Natural killer cell (primary cell): ENCODE measurements around the gene CACNA1D. TPM values are rescaled to one million over a fixed set of nuclear protein-coding genes. Genes with fewer than 3 reads are reported as not detected.

Experiments
- ATAC-seq, 3 donors: fragments of 150-1000 bp in 2 of 3; fragments of 200-7000 bp in 1 of 3; cut with Tn5 transposase; 1 replicate in 1 of 3; 2 replicates in 2 of 3; pipeline ENCODE4 v1.10.0; 2021; ENCODE audit warnings: mild to moderate bottlenecking in 2 of 3, moderate library complexity in 2 of 3
- DNase-seq, 2 donors: peaks; one replicate each; pipeline versions ENCODE4 v3.0.0 to v3.0.0-alpha.2; 2013 to 2021; ENCODE audit warnings: mixed read lengths in 1 of 2
- H3K27ac ChIP-seq: one replicate; pipeline ENCODE4 v1.5.1; 2013; ENCODE audit warnings: mild to moderate bottlenecking, low read length
- H3K27me3 ChIP-seq: one replicate; pipeline ENCODE4 v1.6.1; 2013; ENCODE audit warnings: low read length; ENCODE audit not compliant: control insufficient read depth, insufficient read depth
- H3K36me3 ChIP-seq: one replicate; pipeline ENCODE4 v1.6.1; 2013; ENCODE audit warnings: low read length; ENCODE audit not compliant: control insufficient read depth, insufficient read depth
- H3K4me1 ChIP-seq: one replicate; pipeline ENCODE4 v1.6.1; 2013; ENCODE audit warnings: low read length; ENCODE audit not compliant: control insufficient read depth, insufficient read depth
- H3K4me3 ChIP-seq: one replicate; pipeline ENCODE4 v1.5.1; 2013; ENCODE audit warnings: low read length
- H3K9me3 ChIP-seq: one replicate; pipeline ENCODE4 v1.6.1; 2013; ENCODE audit warnings: low read length; ENCODE audit not compliant: control insufficient read depth, insufficient read depth
- H3K27ac Mint-ChIP-seq, 2 donors: one replicate each; pipeline ENCODE4 v1.8.0; 2022; ENCODE audit warnings: mild to moderate bottlenecking in 2 of 2, mixed read lengths in 2 of 2, moderate library complexity in 1 of 2
- H3K27me3 Mint-ChIP-seq, 2 donors: one replicate each; pipeline ENCODE4 v1.8.0; 2022; ENCODE audit warnings: low read depth in 2 of 2, mixed read lengths in 2 of 2
- H3K36me3 Mint-ChIP-seq: one replicate; pipeline ENCODE4 v1.8.0; 2022; ENCODE audit warnings: mixed read lengths
- H3K4me1 Mint-ChIP-seq, 2 donors: one replicate each; pipeline ENCODE4 v1.8.0; 2022; ENCODE audit warnings: mixed read lengths in 2 of 2
- H3K4me3 Mint-ChIP-seq: one replicate; pipeline ENCODE4 v1.8.0; 2022; ENCODE audit warnings: mild to moderate bottlenecking, moderate library complexity, mixed read lengths
- H3K9me3 Mint-ChIP-seq, 2 donors: one replicate each; pipeline ENCODE4 v1.8.0; 2022; ENCODE audit warnings: mixed read lengths in 2 of 2
- WGBS: methylation state at CpG from one replicate; pipeline ENCODE4 v1.1.7; 2013; ENCODE audit warnings: missing lambda C conversion rate; ENCODE audit not compliant: insufficient coverage; 5-methylcytosine and 5-hydroxymethylcytosine counted together
- intact Hi-C: fragments of 100-400 bp; cut with micrococcal nuclease; formaldehyde crosslinking; loops from one replicate; pipeline ENCODE4 v1.14.2; 2022
- total RNA-seq, 4 donors: library from RNA; stranded (reverse); fragments of 120-200 nt in 1 of 4; gene quantifications; one replicate each; pipeline versions ENCODE4 v1.2.3 to v1.2.4, GENCODE V29; 2013 to 2022
- TF ChIP-seq, protein P1 (sequence below): fragments of 200-600 bp; IDR thresholded peaks from one replicate; pipeline ENCODE4 v1.8.0; 2022; ENCODE audit warnings: antibody characterized with exemption

CACNA1D gene
- total RNA-seq, 3 donors from 2014 or later (not counting 1 experiment from before 2014, with no cell fraction given): 0.54 to 10.1 TPM; not detected in 1

DNA sequence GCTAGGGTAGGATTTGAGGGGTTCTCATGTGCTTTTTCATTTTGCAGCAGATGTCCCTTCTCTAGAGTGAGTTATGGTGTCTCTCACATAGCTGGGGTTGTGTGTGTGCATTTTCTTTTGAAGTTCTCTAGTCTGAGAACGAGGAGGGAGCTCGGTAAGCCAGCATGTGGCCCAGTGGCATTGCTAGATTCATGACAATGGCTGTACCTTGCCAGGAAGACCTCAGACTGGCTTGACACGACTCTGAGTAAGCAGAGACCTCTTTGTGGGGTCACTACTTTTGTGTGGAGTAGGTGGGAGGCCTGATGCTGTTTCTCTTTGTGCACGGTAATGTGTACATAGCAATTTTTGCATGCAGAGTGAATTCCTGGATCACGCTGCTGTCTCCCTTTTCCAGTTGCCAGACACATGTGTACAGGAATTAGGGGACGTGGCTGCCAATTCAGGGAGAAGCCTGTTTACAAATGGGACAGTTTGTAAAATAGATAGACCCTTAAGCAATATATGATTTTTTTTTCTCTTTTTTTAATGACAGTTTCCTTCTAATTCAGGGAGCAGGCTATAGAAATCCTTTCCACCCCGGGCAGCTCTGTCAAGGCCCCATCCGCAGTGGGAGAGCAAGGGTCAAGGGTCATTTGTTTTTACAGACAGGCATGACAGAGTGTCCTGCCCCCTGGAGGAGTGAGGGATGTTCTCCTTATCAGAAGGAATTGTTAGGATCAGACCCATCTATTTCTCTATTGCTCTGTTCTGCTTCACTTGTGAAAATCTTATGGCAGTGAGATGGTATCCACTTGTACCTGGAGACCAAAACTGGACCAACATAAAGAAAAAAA lies 4.6 kb downstream of the CACNA1D start:
- Mint-ChIP-seq H3K9me3 (no peaks in the 10 kb centered on the region), H3K27ac (no peak overlapping the region), H3K4me3 (no peak overlapping the region), H3K27me3 (peaks cover 45 to 56% of the 10 kb centered on the region in 2 donors), H3K4me1 (no peaks in the 10 kb centered on the region), H3K36me3 (no peaks in the 10 kb centered on the region)
- H3K9me3 ChIP-seq: no peaks in the 10 kb centered on the region
- WGBS: 85% methylated on average over 7 of the region's 8 CpGs
- TF ChIP-seq, protein P1, sequence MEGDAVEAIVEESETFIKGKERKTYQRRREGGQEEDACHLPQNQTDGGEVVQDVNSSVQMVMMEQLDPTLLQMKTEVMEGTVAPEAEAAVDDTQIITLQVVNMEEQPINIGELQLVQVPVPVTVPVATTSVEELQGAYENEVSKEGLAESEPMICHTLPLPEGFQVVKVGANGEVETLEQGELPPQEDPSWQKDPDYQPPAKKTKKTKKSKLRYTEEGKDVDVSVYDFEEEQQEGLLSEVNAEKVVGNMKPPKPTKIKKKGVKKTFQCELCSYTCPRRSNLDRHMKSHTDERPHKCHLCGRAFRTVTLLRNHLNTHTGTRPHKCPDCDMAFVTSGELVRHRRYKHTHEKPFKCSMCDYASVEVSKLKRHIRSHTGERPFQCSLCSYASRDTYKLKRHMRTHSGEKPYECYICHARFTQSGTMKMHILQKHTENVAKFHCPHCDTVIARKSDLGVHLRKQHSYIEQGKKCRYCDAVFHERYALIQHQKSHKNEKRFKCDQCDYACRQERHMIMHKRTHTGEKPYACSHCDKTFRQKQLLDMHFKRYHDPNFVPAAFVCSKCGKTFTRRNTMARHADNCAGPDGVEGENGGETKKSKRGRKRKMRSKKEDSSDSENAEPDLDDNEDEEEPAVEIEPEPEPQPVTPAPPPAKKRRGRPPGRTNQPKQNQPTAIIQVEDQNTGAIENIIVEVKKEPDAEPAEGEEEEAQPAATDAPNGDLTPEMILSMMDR: no peak
- DNase-seq (no peak), ATAC-seq (no peak)
- H3K36me3 ChIP-seq: no peaks in the 10 kb centered on the region
- H3K4me1 ChIP-seq: peaks cover 12% of the 10 kb centered on the region
- peaks cover 15% of the 10 kb centered on the region for H3K27me3 ChIP-seq
- no peak overlapping the region for H3K27ac ChIP-seq
- H3K4me3 ChIP-seq: no peak overlapping the region
- intact Hi-C loops: no loop called here

DNA sequence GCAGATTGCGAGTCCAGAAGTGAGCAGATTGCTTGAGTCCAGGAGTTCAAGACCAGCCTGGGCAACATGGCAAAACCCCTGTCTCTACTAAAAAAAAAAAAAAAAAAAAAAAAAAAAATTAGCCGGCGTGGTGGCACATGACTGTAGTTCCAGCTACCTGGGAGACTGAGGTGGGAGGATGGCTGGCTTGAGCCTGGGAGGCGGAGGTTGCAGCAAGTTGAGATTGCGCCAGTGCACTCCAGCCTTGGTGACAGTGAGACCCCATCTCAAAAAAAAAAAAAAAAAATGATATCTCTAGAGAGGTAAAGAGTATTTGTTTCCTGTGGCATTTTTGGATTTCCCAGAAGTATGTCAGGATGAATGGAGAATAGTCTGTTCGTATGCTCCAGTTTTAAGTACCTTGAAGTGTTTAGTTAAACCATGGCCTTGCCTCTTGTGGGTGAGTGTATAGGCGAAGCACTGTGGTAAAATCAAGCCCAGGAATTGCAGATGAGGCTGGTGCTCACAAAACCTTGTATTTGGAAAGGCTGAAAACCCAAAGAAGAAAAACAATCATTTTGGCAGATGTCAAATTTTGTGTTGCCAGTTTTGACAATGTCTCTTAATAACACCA lies 5.9 kb downstream of the CACNA1D start:
- WGBS: 86% methylated on average over 4 of the region's 7 CpGs
- no peak overlapping the region for H3K27ac ChIP-seq
- no peaks in the 10 kb centered on the region for H3K36me3 ChIP-seq
- no peak overlapping the region for H3K4me3 Mint-ChIP-seq
- H3K27me3 Mint-ChIP-seq: peaks cover 46 to 57% of the 10 kb centered on the region in 2 donors
- no peak for ATAC-seq
- H3K27me3 ChIP-seq: peaks cover 12% of the 10 kb centered on the region
- no peaks in the 10 kb centered on the region for H3K9me3 Mint-ChIP-seq
- intact Hi-C loops: no loop called here
- no peaks in the 10 kb centered on the region for H3K9me3 ChIP-seq
- no peak overlapping the region for H3K4me3 ChIP-seq
- no peaks in the 10 kb centered on the region for H3K36me3 Mint-ChIP-seq
- H3K27ac Mint-ChIP-seq: no peak overlapping the region
- TF ChIP-seq, protein P1: no peak
- peaks cover 6% of the 10 kb centered on the region for H3K4me1 ChIP-seq
- H3K4me1 Mint-ChIP-seq: no peaks in the 10 kb centered on the region
- DNase-seq: no peak

DNA sequence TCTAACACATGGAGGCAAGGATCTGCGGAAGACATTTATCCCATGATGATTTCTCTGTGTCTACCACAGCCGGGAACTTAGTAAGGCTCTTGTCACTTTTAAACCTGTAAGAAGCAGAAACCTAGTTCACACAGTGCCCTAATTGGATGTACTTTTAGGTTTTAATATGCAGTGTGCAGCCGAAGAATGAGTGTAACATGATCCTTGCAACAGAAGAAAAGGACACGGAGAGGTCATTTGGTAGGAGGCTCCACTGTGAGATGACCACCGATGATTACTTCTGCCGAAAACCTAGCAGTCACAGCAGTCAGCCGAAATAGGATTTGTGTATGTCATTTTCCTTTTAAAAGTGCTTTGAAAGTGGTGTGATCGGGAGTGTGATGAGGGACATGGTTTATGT lies 6.8 kb downstream of the CACNA1D start:
- H3K9me3 ChIP-seq: no peaks in the 10 kb centered on the region
- TF ChIP-seq, protein P1: no peak
- H3K36me3 ChIP-seq: no peaks in the 10 kb centered on the region
- no peaks in the 10 kb centered on the region for H3K36me3 Mint-ChIP-seq
- no peak for DNase-seq
- no peaks in the 10 kb centered on the region for H3K4me1 ChIP-seq
- 93% methylated on average over 6 of the region's 8 CpGs for WGBS
- no peak overlapping the region for H3K27ac Mint-ChIP-seq
- no peak overlapping the region for H3K4me3 ChIP-seq
- ATAC-seq: no peak
- no peaks in the 10 kb centered on the region for H3K9me3 Mint-ChIP-seq
- peaks cover 5% of the 10 kb centered on the region for H3K27me3 ChIP-seq
- intact Hi-C loops: no loop called here
- peaks cover 42 to 55% of the 10 kb centered on the region in 2 donors for H3K27me3 Mint-ChIP-seq
- H3K4me1 Mint-ChIP-seq: no peaks in the 10 kb centered on the region
- H3K4me3 Mint-ChIP-seq: no peak overlapping the region
- H3K27ac ChIP-seq: no peak overlapping the region
